HCT116 (cell line): ENCODE measurements around the gene RNF112. TPM values are rescaled to one million over a fixed set of nuclear protein-coding genes. Genes with fewer than 3 reads are reported as not detected.

ENCODE experiments used
- ATAC-seq: fragments of 200-7000 bp; cut with Tn5 transposase; 2 replicates; pipeline ENCODE4 v1.9.1; 2020; ENCODE audit warnings: mild to moderate bottlenecking, moderate library complexity
- BruUV-seq: library from RNA; stranded (reverse); fragments of 400-500 nt; replicated peaks from 2 replicates; lab custom pipeline; 2021; lab: Mats Ljungman, UMichigan
- CTCF ChIA-PET: fragments of 300-600 bp; sonication (Branson Sonifier 250); formaldehyde crosslinking; loops from one replicate; lab custom pipeline; 2021; ENCODE audit warnings: antibody characterized with exemption; lab: Charles Lee
- POLR2A ChIA-PET: fragments of 300-600, 350-600 bp; sonication (Branson Sonifier 250); formaldehyde crosslinking; loops from one replicate; lab custom pipeline; 2021; ENCODE audit warnings: antibody characterized with exemption; lab: Charles Lee
- RAD21 ChIA-PET, 2 experiments: fragments of 300-600 bp; sonication (Branson Sonifier 250); formaldehyde crosslinking; loops; one replicate each; lab custom pipeline; 2023; ENCODE audit warnings: low total read pairs in 2 of 2; ENCODE audit not compliant: uncharacterized antibody in 2 of 2, unreplicated experiment in 2 of 2, low non-redundant PET in 1 of 2; lab: Charles Lee
- DNase-seq: peaks from one replicate; pipeline ENCODE4 v3.0.0-alpha.2; 2010; ENCODE audit warnings: low read depth, low spot score
- H2AFZ ChIP-seq: fragments of 200-600 bp; shearing (Covaris generic), sonication (generic); 2 replicates; pipeline ENCODE4 v1.6.1; 2017; ENCODE audit warnings: low read depth, mixed run types, mixed read lengths, antibody characterized with exemption, low read length; ENCODE audit not compliant: poor library complexity, severe bottlenecking
- H3K27ac ChIP-seq: 2 replicates; pipeline ENCODE4 v1.5.1; 2012; ENCODE audit warnings: low read depth, low read length
- H3K27me3 ChIP-seq: fragments of 200-600 bp; sonication (generic); 2 replicates; pipeline ENCODE4 v1.6.1; 2016; ENCODE audit warnings: mixed run types, low read length, mixed read lengths; ENCODE audit not compliant: insufficient read depth
- H3K36me3 ChIP-seq, 2 experiments: fragments of 200-500 bp in 1 of 2; fragments of 200-600 bp in 1 of 2; sonication (Bioruptor generic) in 1 of 2; sonication (generic) in 1 of 2; 2 replicates each; pipeline versions ENCODE4 v1.5.1 to v1.6.1; 2014 to 2016; ENCODE audit warnings: low read length in 2 of 2, inconsistent platforms in 1 of 2, mixed read lengths in 1 of 2, mixed run types in 1 of 2; ENCODE audit not compliant: insufficient read depth in 2 of 2, control insufficient read depth in 1 of 2
- H3K4me1 ChIP-seq, 2 experiments: fragments of 200-600 bp in 1 of 2; sonication (generic) in 1 of 2; 2 replicates each; pipeline versions ENCODE4 v1.5.1 to v1.6.1; 2012 to 2017; ENCODE audit warnings: low read length in 2 of 2, inconsistent platforms in 1 of 2, mild to moderate bottlenecking in 1 of 2, mixed read lengths in 1 of 2, mixed run types in 1 of 2, moderate library complexity in 1 of 2; ENCODE audit not compliant: insufficient read depth in 2 of 2, control insufficient read depth in 1 of 2
- H3K4me2 ChIP-seq: fragments of 200-600 bp; sonication (generic); 2 replicates; pipeline ENCODE4 v1.6.1; 2017; ENCODE audit warnings: mixed run types, low read length, mixed read lengths
- H3K4me3 ChIP-seq, 2 experiments: fragments of 200-600 bp in 1 of 2; sonication (generic) in 1 of 2; replicated peaks in 1 of 2; 2 replicates each; pipeline ENCODE4 v1.5.1; 2011 to 2016; ENCODE audit warnings: low read length in 2 of 2, control low read depth in 1 of 2, low read depth in 1 of 2, mild to moderate bottlenecking in 1 of 2, mixed read lengths in 1 of 2, mixed run types in 1 of 2
- H3K79me2 ChIP-seq: fragments of 200-600 bp; sonication (generic); 2 replicates; pipeline ENCODE4 v1.6.1; 2017; ENCODE audit warnings: mild to moderate bottlenecking, mixed run types, low read length, moderate library complexity, mixed read lengths; ENCODE audit not compliant: insufficient read depth
- H3K9ac ChIP-seq: fragments of 200-600 bp; sonication (generic); 2 replicates; pipeline ENCODE4 v1.6.1; 2016; ENCODE audit warnings: low read length, mixed read lengths
- H3K9me2 ChIP-seq: fragments of 200-600 bp; sonication (generic), shearing (Covaris generic); 2 replicates; pipeline ENCODE4 v1.6.1; 2017; ENCODE audit warnings: mixed run types, mild to moderate bottlenecking, moderate library complexity; ENCODE audit not compliant: insufficient read depth
- H3K9me3 ChIP-seq, 2 experiments: fragments of 200-500 bp in 1 of 2; fragments of 200-600 bp in 1 of 2; sonication (Bioruptor generic) in 1 of 2; sonication (generic) in 1 of 2; 2 replicates each; pipeline ENCODE4 v1.6.1; 2014 to 2017; ENCODE audit warnings: low read length in 2 of 2, mixed read lengths in 2 of 2, inconsistent platforms in 1 of 2, low read depth in 1 of 2, mild to moderate bottlenecking in 1 of 2, mixed run types in 1 of 2, moderate library complexity in 1 of 2; ENCODE audit not compliant: control insufficient read depth in 1 of 2, insufficient read depth in 1 of 2
- H4K20me1 ChIP-seq: fragments of 200-600 bp; sonication (generic), shearing (Covaris generic); 2 replicates; pipeline ENCODE4 v1.6.1; 2017; ENCODE audit warnings: mixed run types, mild to moderate bottlenecking, moderate library complexity; ENCODE audit not compliant: insufficient read depth
- ATF3 ChIP-seq: IDR thresholded peaks from 2 replicates; pipeline ENCODE4 v1.6.1; 2012
- CBX3 ChIP-seq: IDR thresholded peaks from 2 replicates; pipeline ENCODE4 v1.6.1; 2012; ENCODE audit warnings: low read depth
- CEBPB ChIP-seq: IDR thresholded peaks from 2 replicates; pipeline ENCODE4 v1.6.1; 2012; ENCODE audit warnings: low read depth
- EGR1 ChIP-seq: IDR thresholded peaks from 2 replicates; pipeline ENCODE4 v1.6.1; 2012; ENCODE audit warnings: low read depth
- ELF1 ChIP-seq: IDR thresholded peaks from 2 replicates; pipeline ENCODE4 v1.6.1; 2012; ENCODE audit warnings: low read depth, borderline replicate concordance
- EZH2phosphoT487 ChIP-seq: fragments of 200-600 bp; IDR thresholded peaks from 2 replicates; pipeline ENCODE4 v1.6.1; 2018; ENCODE audit warnings: antibody characterized with exemption, borderline replicate concordance
- JUND ChIP-seq: IDR thresholded peaks from 2 replicates; pipeline ENCODE4 v1.6.1; 2012
- POLR2A ChIP-seq: IDR thresholded peaks from 2 replicates; pipeline ENCODE4 v1.7.0; 2011; ENCODE audit warnings: borderline replicate concordance; ENCODE audit not compliant: insufficient read depth, insufficient read length; ENCODE audit errors: extremely low read depth
- POLR2AphosphoS5 ChIP-seq: IDR thresholded peaks from 2 replicates; pipeline ENCODE4 v1.6.1; 2011; ENCODE audit warnings: mild to moderate bottlenecking, low read depth, low read length, moderate library complexity
- REST ChIP-seq: IDR thresholded peaks from 2 replicates; pipeline ENCODE4 v1.6.1; 2012; ENCODE audit warnings: low read depth
- SRF ChIP-seq: IDR thresholded peaks from 2 replicates; pipeline ENCODE4 v1.6.1; 2012; ENCODE audit warnings: low read depth
- TCF7L2 ChIP-seq: IDR thresholded peaks from 2 replicates; pipeline ENCODE4 v1.7.0; 2011; ENCODE audit warnings: borderline replicate concordance, inconsistent platforms; ENCODE audit not compliant: insufficient read depth, insufficient read length; ENCODE audit errors: extremely low read depth
- intact Hi-C: fragments of 100-400 bp; cut with micrococcal nuclease; formaldehyde crosslinking; loops from 2 replicates; pipeline ENCODE4 v1.10.0; 2022
- total RNA-seq: library from RNA; stranded (reverse); gene quantifications from one replicate; pipeline ENCODE4 v1.2.1, GENCODE V29; 2021; ENCODE audit not compliant: unreplicated experiment
- TF ChIP-seq, protein P1 (sequence below), 3 experiments: fragments of 200-600 bp in 1 of 3; sonication (generic) in 1 of 3; IDR thresholded peaks in 2 of 3; conservative IDR thresholded peaks in 1 of 3; 2 replicates each; pipeline ENCODE4 v1.5.1; 2012 to 2017; ENCODE audit warnings: low read depth in 2 of 3, low read length in 2 of 3, antibody characterized with exemption in 1 of 3, borderline replicate concordance in 1 of 3, control low read depth in 1 of 3, mild to moderate bottlenecking in 1 of 3, mixed read lengths in 1 of 3, mixed run types in 1 of 3, moderate library complexity in 1 of 3; ENCODE audit not compliant: insufficient read depth in 1 of 3

RNF112 gene
- total RNA-seq, 1 experiment from 2014 or later: 0.98 TPM

GRCh38 chr17:19366637-19366972 lies 44.4 kb upstream of the RNF112 start:
- ATAC-seq (no peak), DNase-seq (no peak)
- Histone ChIP-seq H3K9ac (no peak overlapping the region), H3K4me2 (no peak overlapping the region), H3K27ac (no peak overlapping the region), H2AFZ (no peak overlapping the region)
- TF ChIP-seq JUND (no peak), SRF (no peak), EGR1 (no peak), POLR2A (no peak), POLR2AphosphoS5 (no peak)
- TF ChIP-seq, all 23 proteins: peak for 0
- ChIA-PET RAD21 (no interaction called here), CTCF (no interaction called here), POLR2A (no interaction called here)
- no peaks in the 10 kb centered on the region for H3K27me3 ChIP-seq
- intact Hi-C loops: no loop called here
- H4K20me1 ChIP-seq: no peaks in the 10 kb centered on the region
- H3K9me2 ChIP-seq: no peaks in the 10 kb centered on the region
- H3K9me3 ChIP-seq: no peaks in the 10 kb centered on the region
- H3K36me3 ChIP-seq: no peaks in the 10 kb centered on the region
- H3K4me3 ChIP-seq: no peak overlapping the region
- BruUV-seq: no TSS peak
- H3K4me1 ChIP-seq: peaks cover 8 to 42% of the 10 kb centered on the region in 2 experiments
- 0 out of 2 replicates have a peak, but pooled peaks cover 7% of the 10 kb centered on the region for H3K79me2 ChIP-seq

DNA sequence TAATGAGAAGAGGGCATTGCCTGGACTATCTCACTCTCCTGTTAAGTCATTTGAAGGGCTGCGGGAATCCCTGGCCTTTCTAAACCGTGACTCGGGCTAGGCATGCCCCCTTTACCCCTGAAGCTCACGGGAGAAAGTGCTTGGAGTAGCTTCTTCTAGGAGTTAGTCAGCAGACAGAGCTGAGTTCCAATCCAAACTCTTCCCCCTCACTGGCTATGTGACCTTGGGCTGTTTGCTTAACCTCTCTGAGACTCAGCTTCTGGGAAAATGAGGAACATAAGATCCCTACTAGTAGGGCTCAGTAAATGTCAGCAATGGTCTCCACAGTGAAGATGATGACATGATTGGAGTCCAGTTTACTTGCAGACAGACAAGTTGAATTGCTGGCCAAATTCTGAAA lies 42.8 kb upstream of the RNF112 start:
- RAD21 ChIA-PET: no interaction called here
- no peak overlapping the region for H3K4me3 ChIP-seq
- no peak for ATAC-seq
- H3K9ac ChIP-seq: no peak overlapping the region
- H3K79me2 ChIP-seq: no peaks in the 10 kb centered on the region
- peak overlapping the region; percentile 36 for H3K4me2 ChIP-seq
- CTCF ChIA-PET: no interaction called here
- H3K27me3 ChIP-seq: no peaks in the 10 kb centered on the region
- no peak overlapping the region for H2AFZ ChIP-seq
- intact Hi-C loops: no loop called here
- H3K9me3 ChIP-seq: no peaks in the 10 kb centered on the region
- POLR2A ChIA-PET: interaction anchor here (1.3 kb wide), 1 partner anchor 10 kb away, joined by 3 read pairs; no protein-coding TSS in a partner anchor
- no peak overlapping the region for H3K27ac ChIP-seq
- H4K20me1 ChIP-seq: no peaks in the 10 kb centered on the region
- no peaks in the 10 kb centered on the region for H3K36me3 ChIP-seq
- no TSS peak for BruUV-seq
- TF ChIP-seq REST (no peak), POLR2A (no peak), EZH2phosphoT487 (no peak), ATF3 (no peak), EGR1 (no peak), SRF (no peak), CEBPB (no peak), JUND (no peak), CBX3 (no peak), TCF7L2 (no peak), ELF1 (no peak)
- TF ChIP-seq, protein P1, sequence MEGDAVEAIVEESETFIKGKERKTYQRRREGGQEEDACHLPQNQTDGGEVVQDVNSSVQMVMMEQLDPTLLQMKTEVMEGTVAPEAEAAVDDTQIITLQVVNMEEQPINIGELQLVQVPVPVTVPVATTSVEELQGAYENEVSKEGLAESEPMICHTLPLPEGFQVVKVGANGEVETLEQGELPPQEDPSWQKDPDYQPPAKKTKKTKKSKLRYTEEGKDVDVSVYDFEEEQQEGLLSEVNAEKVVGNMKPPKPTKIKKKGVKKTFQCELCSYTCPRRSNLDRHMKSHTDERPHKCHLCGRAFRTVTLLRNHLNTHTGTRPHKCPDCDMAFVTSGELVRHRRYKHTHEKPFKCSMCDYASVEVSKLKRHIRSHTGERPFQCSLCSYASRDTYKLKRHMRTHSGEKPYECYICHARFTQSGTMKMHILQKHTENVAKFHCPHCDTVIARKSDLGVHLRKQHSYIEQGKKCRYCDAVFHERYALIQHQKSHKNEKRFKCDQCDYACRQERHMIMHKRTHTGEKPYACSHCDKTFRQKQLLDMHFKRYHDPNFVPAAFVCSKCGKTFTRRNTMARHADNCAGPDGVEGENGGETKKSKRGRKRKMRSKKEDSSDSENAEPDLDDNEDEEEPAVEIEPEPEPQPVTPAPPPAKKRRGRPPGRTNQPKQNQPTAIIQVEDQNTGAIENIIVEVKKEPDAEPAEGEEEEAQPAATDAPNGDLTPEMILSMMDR (IDR thresholded peaks at IDR 0.05 in 2 of 3, conservative IDR thresholded peaks at IDR 0.05 in 1 of 3; ENCODE audit: borderline replicate concordance in 1 of 3, insufficient read depth in 1 of 3, low read depth in 2 of 3, low read length in 2 of 3): no peak
- H3K4me1 ChIP-seq: peaks cover 5 to 35% of the 10 kb centered on the region in 2 experiments
- no peaks in the 10 kb centered on the region for H3K9me2 ChIP-seq
- DNase-seq: no peak
